Thyroid gland (tissue), 4 donors: ENCODE results near the gene BCL2L1. TPM values are rescaled to one million over a fixed set of nuclear protein-coding genes. Genes with fewer than 3 reads are reported as not detected.
A peak's percentile ranks its signal among the peaks of the same experiment; 100 is the strongest.

Experiments used
- DNase-seq, 2 donors: peaks; one replicate each; pipeline ENCODE4 v3.0.0-alpha.2; 2019
- H3K27ac ChIP-seq, 3 donors: fragments of 200-600 bp; sonication (generic); 1 replicate in 2 of 3; 2 replicates in 1 of 3; pipeline ENCODE4 v1.5.1; 2016 to 2019; ENCODE audit warnings: mild to moderate bottlenecking in 1 of 3, moderate library complexity in 1 of 3
- H3K27me3 ChIP-seq: fragments of 200-600 bp; sonication (generic); one replicate; pipeline ENCODE4 v1.5.1; 2019
- H3K36me3 ChIP-seq, 2 donors: fragments of 200-600 bp; sonication (generic); one replicate each; pipeline ENCODE4 v1.5.1; 2016 to 2019
- H3K4me1 ChIP-seq, 2 donors: fragments of 200-600 bp; sonication (generic); one replicate each; pipeline ENCODE4 v1.5.1; 2017 to 2019
- H3K4me3 ChIP-seq, 3 donors: fragments of 200-600 bp; sonication (generic); replicated peaks in 1 of 3; 1 replicate in 2 of 3; 2 replicates in 1 of 3; pipeline ENCODE4 v1.5.1; 2016; ENCODE audit warnings: mild to moderate bottlenecking in 1 of 3
- H3K9me3 ChIP-seq: fragments of 200-600 bp; sonication (generic); one replicate; pipeline ENCODE4 v1.5.1; 2017
- POLR2A ChIP-seq, 2 donors: fragments of 450-650 bp; IDR thresholded peaks; one replicate each; pipeline ENCODE4 v1.6.1; 2017; ENCODE audit warnings: antibody characterized with exemption in 2 of 2, mild to moderate bottlenecking in 2 of 2, moderate library complexity in 1 of 2
- WGBS, 2 donors: methylation state at CpG; one replicate each; pipeline ENCODE4 v1.1.5; 2017; 5-methylcytosine and 5-hydroxymethylcytosine counted together
- intact Hi-C: fragments of 100-400 bp; cut with DNase I; formaldehyde crosslinking; loops from one replicate; pipeline ENCODE4 v1.15.1; 2023
- total RNA-seq, 4 donors: library from RNA; depleted of rRNA; stranded (reverse); fragments of >200 nt; gene quantifications; one replicate each; pipeline ENCODE4 v1.2.3, GENCODE V29; 2016
- TF ChIP-seq, protein P1 (sequence below), 6 experiments: fragments of 200-600 bp in 3 of 6; fragments of 450-650 bp in 3 of 6; sonication (generic) in 3 of 6; IDR thresholded peaks; one replicate each; pipeline ENCODE4 v1.5.1; 2016 to 2019; ENCODE audit warnings: antibody characterized with exemption in 6 of 6, mild to moderate bottlenecking in 2 of 6, inconsistent platforms in 1 of 6, moderate library complexity in 1 of 6

Gene BCL2L1
- total RNA-seq, 4 donors from 2014 or later: 110 to 154 (median 125) TPM

DNA sequence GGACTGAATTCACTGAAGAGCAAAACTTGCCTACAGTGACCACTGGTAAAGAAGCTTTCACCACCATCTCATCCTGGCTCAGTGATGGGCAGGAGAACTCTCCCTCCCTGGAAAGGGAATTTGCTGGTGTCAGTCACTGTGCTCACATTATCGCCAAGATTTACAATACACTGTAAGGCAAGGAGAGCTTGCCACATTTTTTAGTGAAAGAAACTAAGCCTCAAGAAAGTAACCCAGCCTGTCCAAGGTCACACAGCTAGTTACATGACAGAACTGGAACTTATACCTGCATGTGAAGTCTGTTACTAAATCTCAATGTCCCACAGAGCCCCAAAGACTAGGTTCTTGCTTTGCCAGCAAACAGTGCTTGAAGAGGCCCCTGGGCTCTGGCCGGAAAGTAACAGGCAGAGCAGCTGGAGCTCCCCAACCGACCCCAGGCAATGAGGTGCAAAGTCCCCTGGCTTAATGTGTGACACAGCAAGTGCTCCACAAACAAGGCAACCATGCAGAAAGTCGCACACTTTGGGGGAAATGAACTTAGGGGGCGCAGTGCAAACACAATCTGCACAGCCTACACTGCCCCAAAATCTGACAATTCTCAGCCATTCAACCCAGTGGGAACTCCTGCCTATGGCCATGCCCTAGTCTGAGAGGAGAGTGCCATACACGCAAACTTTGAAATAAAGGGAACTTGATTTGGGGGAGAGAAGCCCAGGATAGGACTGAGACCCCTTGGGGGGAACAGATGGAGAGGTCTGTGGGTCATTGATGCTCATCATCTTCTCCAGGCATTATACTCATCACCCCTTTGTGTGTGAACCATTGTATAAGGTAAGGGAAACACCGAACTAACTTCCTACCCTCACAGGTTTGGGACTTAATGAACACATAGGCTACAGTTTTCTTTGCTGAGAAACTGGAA lies 1.9 kb downstream of the BCL2L1 start:
- TF ChIP-seq POLR2A (IDR thresholded peaks at IDR 0.05): no peak
- TF ChIP-seq, protein P1, sequence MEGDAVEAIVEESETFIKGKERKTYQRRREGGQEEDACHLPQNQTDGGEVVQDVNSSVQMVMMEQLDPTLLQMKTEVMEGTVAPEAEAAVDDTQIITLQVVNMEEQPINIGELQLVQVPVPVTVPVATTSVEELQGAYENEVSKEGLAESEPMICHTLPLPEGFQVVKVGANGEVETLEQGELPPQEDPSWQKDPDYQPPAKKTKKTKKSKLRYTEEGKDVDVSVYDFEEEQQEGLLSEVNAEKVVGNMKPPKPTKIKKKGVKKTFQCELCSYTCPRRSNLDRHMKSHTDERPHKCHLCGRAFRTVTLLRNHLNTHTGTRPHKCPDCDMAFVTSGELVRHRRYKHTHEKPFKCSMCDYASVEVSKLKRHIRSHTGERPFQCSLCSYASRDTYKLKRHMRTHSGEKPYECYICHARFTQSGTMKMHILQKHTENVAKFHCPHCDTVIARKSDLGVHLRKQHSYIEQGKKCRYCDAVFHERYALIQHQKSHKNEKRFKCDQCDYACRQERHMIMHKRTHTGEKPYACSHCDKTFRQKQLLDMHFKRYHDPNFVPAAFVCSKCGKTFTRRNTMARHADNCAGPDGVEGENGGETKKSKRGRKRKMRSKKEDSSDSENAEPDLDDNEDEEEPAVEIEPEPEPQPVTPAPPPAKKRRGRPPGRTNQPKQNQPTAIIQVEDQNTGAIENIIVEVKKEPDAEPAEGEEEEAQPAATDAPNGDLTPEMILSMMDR (IDR thresholded peaks at IDR 0.05): peak in 1 of 6 experiments; percentile 8
- 21 to 22% methylated on average over 7 of the region's 7 CpGs for WGBS, 2 donors
- Histone ChIP-seq H3K36me3 (peaks cover 0 to 9% of the 10 kb centered on the region in 2 donors), H3K27me3 (no peaks in the 10 kb centered on the region), H3K9me3 (no peaks in the 10 kb centered on the region), H3K4me1 (peaks cover 43 to 61% of the 10 kb centered on the region in 2 donors), H3K4me3 (peak overlapping the region; percentile 42 to 65 (median 52)), H3K27ac (peak overlapping the region; percentile 98 to 99 (median 98))
- intact Hi-C loops: no loop called here
- DNase-seq: peak; percentile 31 to 47

DNA sequence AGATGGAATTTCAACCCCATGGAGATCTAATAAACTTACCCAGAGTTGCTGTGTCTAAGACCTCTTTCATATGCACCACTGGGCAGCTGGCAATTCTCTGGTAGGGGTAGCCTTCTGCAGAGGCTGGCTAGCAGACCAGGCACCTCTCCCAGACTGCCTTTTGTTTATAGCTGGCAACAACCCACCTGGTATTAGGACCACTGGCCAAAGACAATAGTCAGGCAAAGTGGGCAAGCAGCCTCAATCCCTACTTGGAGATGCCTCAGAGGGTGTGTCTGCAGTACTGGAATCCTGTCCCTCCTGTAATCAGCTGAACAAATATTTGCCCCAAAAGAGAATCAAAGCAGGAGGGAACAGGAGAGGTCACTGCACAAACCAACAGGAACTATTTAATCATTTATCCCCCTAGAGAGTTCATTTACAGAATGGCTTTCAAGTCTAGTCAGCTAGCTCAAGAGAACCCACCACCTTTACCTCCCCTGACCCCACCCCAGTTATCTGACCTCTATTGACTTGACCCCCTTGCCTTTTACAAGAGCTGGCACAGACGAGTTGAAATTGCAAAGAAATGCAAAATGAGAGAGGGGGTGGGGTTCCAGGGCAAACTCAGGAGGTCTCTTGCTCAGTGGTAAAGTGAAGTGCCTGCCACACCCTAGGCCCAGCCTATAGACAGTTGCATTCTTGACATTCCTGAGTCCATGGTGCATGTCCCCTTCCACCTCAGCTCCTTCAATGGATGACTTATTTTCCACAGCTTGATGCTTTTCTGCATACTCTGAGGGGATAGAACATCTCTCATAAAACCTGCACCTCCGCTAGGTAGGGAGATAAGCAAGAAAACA lies 2.8 kb downstream of the BCL2L1 start:
- intact Hi-C loops: no loop called here
- H3K27me3 ChIP-seq: no peaks in the 10 kb centered on the region
- H3K4me1 ChIP-seq: peaks cover 52 to 61% of the 10 kb centered on the region in 2 donors
- H3K9me3 ChIP-seq: no peaks in the 10 kb centered on the region
- peak overlapping the region; percentile 98 to 99 (median 98) for H3K27ac ChIP-seq
- peak overlapping the region in 2 of 3 donors; percentile 52 to 65 for H3K4me3 ChIP-seq
- DNase-seq: peak; percentile 58 to 68
- H3K36me3 ChIP-seq: peaks cover 0 to 9% of the 10 kb centered on the region in 2 donors
- 15 to 27% methylated on average over 2 of the region's 2 CpGs for WGBS, 2 donors
- TF ChIP-seq, protein P1 (IDR thresholded peaks at IDR 0.05): no peak
- TF ChIP-seq POLR2A (IDR thresholded peaks at IDR 0.05): peak in 1 of 2 donors; percentile 52

DNA sequence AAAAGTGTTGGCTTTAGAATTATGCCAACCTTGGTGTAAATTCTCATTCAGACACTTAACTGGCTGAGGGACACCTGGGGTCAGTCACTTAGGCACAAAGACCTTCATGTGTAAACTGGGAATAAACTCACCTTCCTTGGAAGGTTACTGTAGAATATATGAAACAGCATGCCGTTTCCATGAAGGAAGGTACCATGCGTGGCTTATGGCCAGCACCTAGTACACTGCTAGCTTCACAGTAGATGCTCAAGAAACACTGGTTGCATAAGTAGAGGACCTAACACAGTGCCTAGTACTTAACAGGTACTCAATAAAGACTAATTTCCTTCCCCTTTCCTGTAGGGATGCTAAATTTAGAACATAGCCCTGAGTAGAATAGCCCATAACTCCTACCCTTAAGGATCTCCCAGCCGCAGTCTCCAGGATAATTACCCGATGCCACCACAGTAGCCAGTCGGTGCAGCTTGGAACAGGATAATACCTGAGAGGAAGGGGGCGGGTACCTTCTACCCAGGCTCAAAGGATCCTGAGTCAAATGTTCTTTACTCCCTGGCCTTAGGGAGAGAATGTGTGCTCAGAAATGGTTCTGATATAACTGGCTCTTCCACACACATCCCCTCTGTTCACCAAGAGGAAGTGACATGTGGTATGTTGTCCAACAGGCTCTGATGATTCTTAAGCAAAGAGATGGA lies 3.6 kb downstream of the BCL2L1 start:
- peak; percentile 44 to 54 for DNase-seq
- Histone ChIP-seq H3K4me1 (peaks cover 59 to 66% of the 10 kb centered on the region in 2 donors), H3K4me3 (peak overlapping the region in 2 of 3 donors; percentile 8 to 65), H3K36me3 (peaks cover 0 to 9% of the 10 kb centered on the region in 2 donors), H3K27ac (peak overlapping the region; percentile 98 to 99 (median 98)), H3K9me3 (no peaks in the 10 kb centered on the region), H3K27me3 (no peaks in the 10 kb centered on the region)
- intact Hi-C loops: no loop called here
- WGBS, 2 donors: 46 to 55% methylated on average over 6 of the region's 6 CpGs
- TF ChIP-seq POLR2A (IDR thresholded peaks at IDR 0.05): peak in 1 of 2 donors; percentile 38
- TF ChIP-seq, protein P1 (IDR thresholded peaks at IDR 0.05): no peak

DNA sequence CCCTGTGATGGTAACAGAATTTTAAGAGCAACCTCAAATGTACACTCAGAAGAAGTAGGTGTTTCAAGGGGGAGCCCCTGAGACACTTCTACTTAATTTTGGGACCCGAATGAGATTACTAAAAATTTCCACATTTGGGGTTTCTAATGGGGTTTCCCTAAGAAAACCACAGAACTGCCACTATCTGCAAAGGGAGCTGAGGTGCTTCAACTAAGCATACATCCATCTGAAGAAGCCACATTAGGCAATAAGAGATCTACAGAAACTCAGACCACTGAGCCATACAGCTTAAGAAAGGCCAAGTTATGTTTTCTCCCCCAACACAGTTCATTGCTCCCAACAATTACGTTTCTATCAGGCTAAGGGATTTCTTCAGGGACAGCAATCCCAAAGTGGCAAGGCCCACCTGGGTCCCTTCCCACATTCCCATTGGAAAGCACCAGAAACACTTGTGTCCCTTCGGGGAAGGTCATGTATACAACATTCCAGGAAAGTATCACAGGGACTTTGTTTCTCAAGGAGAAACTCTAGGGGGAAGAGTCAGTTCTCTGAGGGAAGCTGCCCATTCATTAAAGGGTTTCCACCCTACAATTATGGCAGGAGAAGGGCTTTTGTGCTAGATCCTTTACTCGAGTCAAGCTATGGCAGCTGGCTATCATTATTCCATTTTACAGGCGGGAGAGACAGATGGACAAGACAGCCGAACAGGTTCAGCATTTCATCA lies 5.0 kb downstream of the BCL2L1 start:
- 83 to 85% methylated on average over 6 of the region's 6 CpGs for WGBS, 2 donors
- H3K36me3 ChIP-seq: peaks cover 0 to 9% of the 10 kb centered on the region in 2 donors
- peaks cover 73 to 80% of the 10 kb centered on the region in 2 donors for H3K4me1 ChIP-seq
- H3K27ac ChIP-seq: peak overlapping the region; percentile 16 to 99 (median 98)
- H3K27me3 ChIP-seq: no peaks in the 10 kb centered on the region
- intact Hi-C loops: no loop called here
- no peaks in the 10 kb centered on the region for H3K9me3 ChIP-seq
- TF ChIP-seq, protein P1 (IDR thresholded peaks at IDR 0.05): no peak
- TF ChIP-seq POLR2A (IDR thresholded peaks at IDR 0.05): no peak
- DNase-seq: no peak
- peak overlapping the region in 1 of 3 donors; percentile 8 for H3K4me3 ChIP-seq
